Smooth muscle cell (in vitro differentiated cells): ENCODE results near the gene SDE2. TPM values are rescaled to one million over a fixed set of nuclear protein-coding genes. Genes with fewer than 3 reads are reported as not detected.

Experiments used
- DNase-seq: peaks from one replicate; lab custom pipeline; 2025; ENCODE audit not compliant: unreplicated experiment; lab: John Stamatoyannopoulos, UW
- H2AFZ ChIP-seq: fragments of 200-600 bp; sonication (generic); 2 replicates; pipeline ENCODE4 v1.6.0; 2016; ENCODE audit warnings: antibody characterized with exemption, low read depth, mild to moderate bottlenecking
- H3F3A ChIP-seq: fragments of 200-600 bp; sonication (generic); 2 replicates; pipeline ENCODE4 v1.6.0; 2017; ENCODE audit warnings: antibody characterized with exemption, low read depth
- H3K27ac ChIP-seq: fragments of 200-600 bp; sonication (generic); 2 replicates; pipeline ENCODE4 v1.5.1; 2016; ENCODE audit warnings: low read depth, mild to moderate bottlenecking
- H3K27me3 ChIP-seq: fragments of 200-600 bp; sonication (generic); 2 replicates; pipeline ENCODE4 v1.6.1; 2016; ENCODE audit warnings: low read depth, mild to moderate bottlenecking
- H3K36me3 ChIP-seq: fragments of 200-600 bp; sonication (generic); 2 replicates; pipeline ENCODE4 v1.5.1; 2016; ENCODE audit warnings: low read depth
- H3K4me1 ChIP-seq: fragments of 200-600 bp; sonication (generic); 2 replicates; pipeline ENCODE4 v1.5.1; 2016; ENCODE audit warnings: low read depth
- H3K4me2 ChIP-seq: fragments of 200-600 bp; sonication (generic); 2 replicates; pipeline ENCODE4 v1.6.0; 2016; ENCODE audit warnings: mild to moderate bottlenecking
- H3K4me3 ChIP-seq: fragments of 200-600 bp; sonication (generic); 2 replicates; pipeline ENCODE4 v1.5.1; 2016; ENCODE audit warnings: mild to moderate bottlenecking
- H3K79me2 ChIP-seq: fragments of 200-600 bp; sonication (generic); 2 replicates; pipeline ENCODE4 v1.6.0; 2016; ENCODE audit warnings: low read depth, mild to moderate bottlenecking
- H3K9ac ChIP-seq: fragments of 200-600 bp; sonication (generic); 2 replicates; pipeline ENCODE4 v1.6.0; 2016; ENCODE audit warnings: low read depth
- H3K9me3 ChIP-seq: fragments of 200-600 bp; sonication (generic); replicated peaks from 2 replicates; pipeline ENCODE4 v1.5.1; 2016; ENCODE audit warnings: low read depth
- H4K20me1 ChIP-seq: fragments of 200-600 bp; sonication (generic); 2 replicates; pipeline ENCODE4 v1.6.0; 2016; ENCODE audit warnings: low read depth
- WGBS: methylation state at CpG from one replicate; pipeline ENCODE4 v1.1.7; 2016; ENCODE audit warnings: low lambda C conversion rate; 5-methylcytosine and 5-hydroxymethylcytosine counted together
- polyA plus RNA-seq: library from polyadenylated mRNA; unstranded; fragments of >200 nt; fragmentation: Nextera tagmentation; extraction: Ambion mirVana; gene quantifications from 2 replicates; pipeline ENCODE4 v1.2.1, GENCODE V29; 2016
- total RNA-seq: library from RNA; depleted of rRNA; stranded (reverse); fragments of >200 nt; gene quantifications from 2 replicates; pipeline ENCODE4 v1.2.3, GENCODE V29; 2014
- TF ChIP-seq, protein P1 (sequence below): fragments of 200-600 bp; sonication (generic); IDR thresholded peaks from 2 replicates; pipeline ENCODE4 v1.5.1; 2017; ENCODE audit warnings: borderline replicate concordance, mild to moderate bottlenecking, antibody characterized with exemption; ENCODE audit not compliant: insufficient read depth, poor library complexity, severe bottlenecking

The SDE2 gene
- total and polyA plus RNA-seq, 2 experiments from 2014 or later: 20.2 to 30.5 TPM

DNA sequence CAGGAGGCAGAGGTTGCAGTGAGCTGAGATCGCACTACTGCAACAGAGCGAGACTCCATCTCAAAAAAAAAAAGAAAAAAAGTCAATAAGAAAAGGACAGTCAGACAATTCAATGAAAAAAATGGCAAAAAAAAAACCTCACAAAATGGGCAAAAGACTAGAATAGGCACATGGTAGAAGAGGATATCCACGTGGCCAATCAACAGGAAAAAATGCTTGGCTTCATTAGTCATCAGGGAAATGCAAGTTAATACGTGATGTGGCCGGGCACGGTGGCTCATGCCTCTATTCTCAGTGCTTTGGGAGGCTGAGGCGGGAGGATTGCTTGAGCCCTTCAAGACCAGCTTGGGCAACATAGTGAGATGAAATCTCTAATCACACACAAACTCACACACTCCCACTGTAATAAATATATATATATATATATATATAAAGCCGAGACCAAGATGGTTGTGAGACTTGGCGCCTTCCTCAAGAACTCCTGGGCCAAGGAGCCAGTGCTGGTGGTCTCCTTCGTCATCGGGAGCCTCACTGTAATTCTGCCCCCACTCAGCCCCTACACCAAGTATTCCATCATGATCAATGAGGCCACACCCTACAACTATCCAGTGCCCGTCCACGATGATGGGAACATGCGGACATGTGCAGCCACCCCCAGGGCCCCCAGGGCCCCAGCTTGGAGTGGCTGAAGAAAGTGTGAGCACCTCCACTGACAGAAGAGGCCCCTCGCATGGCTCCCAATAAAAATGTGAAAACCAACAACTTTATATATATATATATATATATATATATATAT, 35.2 kb downstream of the SDE2 start:
- Histone ChIP-seq H3F3A (no peaks in the 10 kb centered on the region), H2AFZ (no peak overlapping the region), H3K4me3 (no peak overlapping the region), H3K27me3 (peaks cover 11% of the 10 kb centered on the region), H3K27ac (no peak overlapping the region), H4K20me1 (no peaks in the 10 kb centered on the region), H3K79me2 (no peaks in the 10 kb centered on the region), H3K4me1 (no peaks in the 10 kb centered on the region), H3K36me3 (no peaks in the 10 kb centered on the region), H3K4me2 (no peak overlapping the region), H3K9me3 (no peaks in the 10 kb centered on the region), H3K9ac (no peak overlapping the region)
- 89% methylated on average over 15 of the region's 15 CpGs for WGBS
- DNase-seq: no peak
- TF ChIP-seq, protein P1, sequence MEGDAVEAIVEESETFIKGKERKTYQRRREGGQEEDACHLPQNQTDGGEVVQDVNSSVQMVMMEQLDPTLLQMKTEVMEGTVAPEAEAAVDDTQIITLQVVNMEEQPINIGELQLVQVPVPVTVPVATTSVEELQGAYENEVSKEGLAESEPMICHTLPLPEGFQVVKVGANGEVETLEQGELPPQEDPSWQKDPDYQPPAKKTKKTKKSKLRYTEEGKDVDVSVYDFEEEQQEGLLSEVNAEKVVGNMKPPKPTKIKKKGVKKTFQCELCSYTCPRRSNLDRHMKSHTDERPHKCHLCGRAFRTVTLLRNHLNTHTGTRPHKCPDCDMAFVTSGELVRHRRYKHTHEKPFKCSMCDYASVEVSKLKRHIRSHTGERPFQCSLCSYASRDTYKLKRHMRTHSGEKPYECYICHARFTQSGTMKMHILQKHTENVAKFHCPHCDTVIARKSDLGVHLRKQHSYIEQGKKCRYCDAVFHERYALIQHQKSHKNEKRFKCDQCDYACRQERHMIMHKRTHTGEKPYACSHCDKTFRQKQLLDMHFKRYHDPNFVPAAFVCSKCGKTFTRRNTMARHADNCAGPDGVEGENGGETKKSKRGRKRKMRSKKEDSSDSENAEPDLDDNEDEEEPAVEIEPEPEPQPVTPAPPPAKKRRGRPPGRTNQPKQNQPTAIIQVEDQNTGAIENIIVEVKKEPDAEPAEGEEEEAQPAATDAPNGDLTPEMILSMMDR: no peak

DNA sequence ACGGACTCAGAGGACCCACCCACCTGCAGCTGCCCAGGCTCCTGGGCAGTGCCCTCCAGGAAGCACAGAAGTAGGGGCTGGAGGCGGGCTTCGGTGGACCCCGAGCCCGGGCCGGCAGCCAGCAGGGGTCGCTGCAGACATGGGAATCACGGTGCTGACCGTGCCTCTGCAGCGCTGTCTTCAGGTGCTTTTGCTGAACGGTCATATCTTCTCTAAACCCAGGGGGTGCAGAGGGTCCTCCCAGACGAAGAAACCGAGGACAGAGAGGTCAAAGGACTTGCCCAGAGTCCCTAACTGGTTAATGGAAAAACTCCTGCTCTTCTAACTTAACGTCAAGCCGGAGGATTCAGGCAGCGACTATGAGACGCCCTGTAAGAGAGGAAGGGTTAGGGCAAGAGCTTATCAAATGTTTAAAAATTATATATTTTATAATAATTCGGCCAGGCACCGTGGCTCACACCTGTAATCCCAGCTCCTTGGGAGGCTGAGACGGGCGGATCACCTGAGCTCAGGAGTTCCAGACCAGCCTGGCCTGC, 36.6 kb downstream of the SDE2 start:
- Histone ChIP-seq H3K4me2 (no peak overlapping the region), H3K36me3 (no peaks in the 10 kb centered on the region), H3K27me3 (peaks cover 11% of the 10 kb centered on the region), H3K4me1 (no peaks in the 10 kb centered on the region), H3F3A (no peaks in the 10 kb centered on the region), H3K79me2 (no peaks in the 10 kb centered on the region), H2AFZ (no peak overlapping the region), H3K9ac (no peak overlapping the region), H3K4me3 (no peak overlapping the region), H3K27ac (no peak overlapping the region), H4K20me1 (no peaks in the 10 kb centered on the region), H3K9me3 (no peaks in the 10 kb centered on the region)
- 32% methylated on average over 21 of the region's 21 CpGs for WGBS
- no peak for DNase-seq
- TF ChIP-seq, protein P1: peak; percentile 57

DNA sequence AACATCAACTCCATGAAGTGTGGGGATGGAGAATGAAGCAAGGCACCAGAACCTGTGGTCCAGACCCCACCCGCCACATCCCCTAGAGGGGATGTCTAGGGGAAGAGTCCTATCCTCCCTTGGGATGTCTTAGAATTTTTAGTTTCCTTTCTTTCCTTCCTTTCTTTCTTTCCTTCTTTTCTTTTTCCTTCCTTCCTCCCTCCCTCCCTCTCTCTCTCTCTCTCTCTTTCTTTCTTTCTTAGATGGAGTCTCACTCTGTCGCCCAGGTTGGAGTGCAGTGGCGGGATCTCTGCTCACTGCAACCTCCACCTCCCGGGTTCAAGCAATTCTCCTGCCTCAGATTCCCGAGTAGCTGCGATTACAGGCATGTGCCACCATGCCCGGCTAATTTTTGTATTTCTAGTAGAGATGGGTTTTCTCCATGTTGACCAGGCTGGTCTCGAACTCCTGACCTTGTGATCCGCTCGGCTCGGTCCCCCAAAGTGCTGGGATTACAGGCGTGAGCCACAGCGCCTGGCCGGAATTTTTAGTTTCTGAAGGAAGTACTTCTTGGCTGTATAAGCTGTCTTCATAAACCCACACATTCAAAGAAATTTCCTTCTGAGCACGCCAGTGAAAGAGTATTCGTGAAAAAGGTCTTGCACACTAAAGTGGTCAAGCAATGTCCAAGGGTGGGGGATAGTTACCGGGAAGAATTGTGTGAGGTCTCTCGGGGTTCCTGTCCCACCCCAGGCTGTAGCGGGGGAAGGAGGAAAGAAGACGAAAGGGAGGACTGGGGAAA, 37.3 kb downstream of the SDE2 start:
- 86% methylated on average over 20 of the region's 20 CpGs for WGBS
- Histone ChIP-seq H3K4me3 (no peak overlapping the region), H3K9me3 (no peaks in the 10 kb centered on the region), H3K36me3 (no peaks in the 10 kb centered on the region), H3F3A (no peaks in the 10 kb centered on the region), H3K4me2 (no peak overlapping the region), H4K20me1 (no peaks in the 10 kb centered on the region), H3K9ac (no peak overlapping the region), H3K79me2 (no peaks in the 10 kb centered on the region), H2AFZ (no peak overlapping the region), H3K27me3 (peaks cover 11% of the 10 kb centered on the region), H3K4me1 (no peaks in the 10 kb centered on the region), H3K27ac (no peak overlapping the region)
- TF ChIP-seq, protein P1: no peak
- no peak for DNase-seq
